Neural cell (in vitro differentiated cells): ENCODE data around the gene CLDN7.

Experiments
- EZH2 ChIP-seq: fragments of 200-600, 300-800 bp; shearing (Covaris generic), sonication (generic); IDR thresholded peaks from 2 replicates; pipeline ENCODE4 v1.6.1; 2014; ENCODE audit warnings: antibody characterized with exemption, low read length, borderline replicate concordance, mild to moderate bottlenecking; ENCODE audit not compliant: insufficient read depth, poor library complexity, severe bottlenecking
- TF ChIP-seq, protein P1 (sequence below): fragments of 450-650 bp; IDR thresholded peaks from 2 replicates; pipeline ENCODE4 v1.5.1; 2014; ENCODE audit warnings: antibody characterized with exemption, mild to moderate bottlenecking, moderate library complexity; ENCODE audit not compliant: poor library complexity, severe bottlenecking

DNA sequence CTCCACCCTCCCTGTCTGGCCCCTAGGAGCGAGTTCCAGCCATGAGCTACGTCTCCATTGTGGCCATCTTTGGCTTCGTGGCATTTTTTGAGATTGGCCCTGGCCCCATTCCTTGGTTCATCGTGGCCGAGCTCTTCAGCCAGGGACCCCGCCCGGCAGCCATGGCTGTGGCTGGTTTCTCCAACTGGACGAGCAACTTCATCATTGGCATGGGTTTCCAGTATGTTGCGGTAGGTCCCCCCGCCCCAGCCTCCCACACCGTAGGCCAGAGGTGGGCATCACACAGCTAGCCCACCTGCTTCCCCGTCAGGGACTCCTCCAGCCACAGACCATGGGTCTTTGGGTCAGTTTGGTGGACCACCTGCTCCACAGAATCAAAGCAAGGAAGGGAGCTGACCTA is 23.4 kb upstream of the CLDN7 start:
- TF ChIP-seq, protein P1, sequence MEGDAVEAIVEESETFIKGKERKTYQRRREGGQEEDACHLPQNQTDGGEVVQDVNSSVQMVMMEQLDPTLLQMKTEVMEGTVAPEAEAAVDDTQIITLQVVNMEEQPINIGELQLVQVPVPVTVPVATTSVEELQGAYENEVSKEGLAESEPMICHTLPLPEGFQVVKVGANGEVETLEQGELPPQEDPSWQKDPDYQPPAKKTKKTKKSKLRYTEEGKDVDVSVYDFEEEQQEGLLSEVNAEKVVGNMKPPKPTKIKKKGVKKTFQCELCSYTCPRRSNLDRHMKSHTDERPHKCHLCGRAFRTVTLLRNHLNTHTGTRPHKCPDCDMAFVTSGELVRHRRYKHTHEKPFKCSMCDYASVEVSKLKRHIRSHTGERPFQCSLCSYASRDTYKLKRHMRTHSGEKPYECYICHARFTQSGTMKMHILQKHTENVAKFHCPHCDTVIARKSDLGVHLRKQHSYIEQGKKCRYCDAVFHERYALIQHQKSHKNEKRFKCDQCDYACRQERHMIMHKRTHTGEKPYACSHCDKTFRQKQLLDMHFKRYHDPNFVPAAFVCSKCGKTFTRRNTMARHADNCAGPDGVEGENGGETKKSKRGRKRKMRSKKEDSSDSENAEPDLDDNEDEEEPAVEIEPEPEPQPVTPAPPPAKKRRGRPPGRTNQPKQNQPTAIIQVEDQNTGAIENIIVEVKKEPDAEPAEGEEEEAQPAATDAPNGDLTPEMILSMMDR = no peak
- no peak for TF ChIP-seq EZH2
